NOMO-1 treated with DMSO at 0.1 percent for 48 hours (cell line): ENCODE results near the gene PPP3CB.
"Not testable (repeated sequence)": the region's sequence is repeated elsewhere in the genome, so short reads cannot be mapped to it uniquely, and the experiment has no call there.

ENCODE experiments used
- DNase-seq: peaks from one replicate; lab custom pipeline; 2025; ENCODE audit not compliant: unreplicated experiment; lab: John Stamatoyannopoulos, UW

PPP3CB gene

GRCh38 chr10:73416571-73416970 lies 79.3 kb downstream of the PPP3CB start:
- DNase-seq = no peak

- no peak for DNase-seq
Observed at GRCh38 chr10:73414230-73414945, 81.4 kb downstream of the PPP3CB start.

GRCh38 chr10:73413528-73414229 lies 82.1 kb downstream of the PPP3CB start, which contains the start of gene ANXA7:
Gene ANXA7 (minus strand): TSS chr10:73414058. CDS start chr10:73400856, 13,202 bp downstream.
- DNase-seq = peak; percentile 86

DNA sequence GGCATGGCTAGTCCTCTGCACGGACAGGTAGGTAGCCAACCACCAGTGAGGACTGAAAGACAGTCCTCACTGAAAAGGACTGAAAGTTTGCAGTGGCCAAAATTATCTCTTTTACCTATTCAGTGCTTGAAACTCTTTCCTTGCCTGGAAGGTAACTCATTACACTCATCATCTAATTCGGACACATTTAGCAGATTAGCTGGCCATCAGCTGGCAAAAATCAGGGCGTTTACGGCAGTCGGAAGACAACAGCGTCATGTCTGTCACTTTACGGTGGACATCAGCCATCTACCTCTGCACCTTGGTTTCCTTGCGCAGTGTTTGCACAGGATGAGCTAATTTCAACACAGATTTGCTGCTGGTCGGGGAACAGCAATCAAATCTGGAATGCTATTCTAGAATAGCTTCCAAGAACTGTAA lies 82.7 kb downstream of the PPP3CB start:
- peak; percentile 64 for DNase-seq

DNA sequence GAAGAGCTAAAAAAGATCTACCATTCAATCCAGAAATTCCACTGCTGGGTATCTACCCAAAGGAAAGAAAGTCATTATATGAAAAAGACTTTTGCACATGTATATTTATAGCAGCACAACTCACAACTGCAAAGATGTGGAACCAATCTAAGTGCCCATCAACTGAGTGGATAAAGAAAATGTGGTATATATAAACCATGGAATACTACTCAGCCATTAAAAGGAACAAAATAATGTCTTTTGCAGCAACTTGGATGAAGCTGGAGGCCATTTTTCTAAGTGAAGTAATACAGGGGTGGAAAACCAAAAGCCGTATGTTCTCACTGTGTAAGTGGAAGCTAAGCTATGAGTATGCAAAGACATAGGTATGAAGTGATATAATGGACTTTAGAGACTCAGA lies 84.9 kb downstream of the PPP3CB start:
- no peak for DNase-seq

DNA sequence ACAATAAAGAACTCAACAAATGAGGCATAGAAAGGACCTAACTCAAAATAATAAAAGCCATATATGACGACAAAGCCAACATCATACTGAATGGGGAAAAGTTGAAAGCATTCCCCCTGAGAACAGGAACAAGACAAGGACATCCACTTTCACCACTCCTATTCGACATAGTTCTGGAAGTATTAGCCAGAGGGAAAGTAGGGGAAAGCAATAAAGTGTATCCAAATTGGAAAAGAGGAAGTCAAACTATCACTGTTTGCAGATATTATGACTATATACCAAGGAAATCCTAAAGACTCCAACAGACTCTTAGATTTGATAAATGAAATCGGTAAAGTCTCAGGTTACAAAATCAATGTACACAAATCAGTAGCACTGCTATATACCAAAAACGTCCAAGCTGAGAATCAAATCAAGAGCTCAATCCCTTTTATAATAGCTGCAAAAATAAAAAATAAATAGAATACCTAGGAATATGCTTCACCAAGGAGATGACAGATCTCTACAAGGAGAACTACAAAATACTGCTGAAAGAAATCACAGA lies 86.8 kb downstream of the PPP3CB start:
- DNase-seq = no peak

GRCh38 chr10:73408061-73408460 lies 87.8 kb downstream of the PPP3CB start:
- no peak for DNase-seq

DNA sequence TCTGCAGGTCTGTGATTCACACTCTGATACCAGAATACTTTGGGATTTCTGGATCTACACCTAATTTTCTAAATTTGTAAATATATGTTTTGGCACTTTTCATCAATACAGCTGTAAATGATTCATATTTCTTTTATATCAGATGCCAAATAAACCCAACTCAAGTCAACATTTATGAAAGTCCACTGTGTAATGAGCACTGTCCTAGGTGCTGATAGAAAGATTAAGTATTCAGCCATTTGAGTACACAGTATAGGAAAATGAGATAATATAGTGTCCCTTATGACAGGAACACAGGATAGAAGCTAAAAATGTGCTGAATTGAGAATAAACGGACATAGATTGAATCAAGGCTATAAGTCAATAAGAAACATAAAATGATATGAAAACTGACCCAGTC lies 88.3 kb downstream of the PPP3CB start:
- no peak for DNase-seq

DNA sequence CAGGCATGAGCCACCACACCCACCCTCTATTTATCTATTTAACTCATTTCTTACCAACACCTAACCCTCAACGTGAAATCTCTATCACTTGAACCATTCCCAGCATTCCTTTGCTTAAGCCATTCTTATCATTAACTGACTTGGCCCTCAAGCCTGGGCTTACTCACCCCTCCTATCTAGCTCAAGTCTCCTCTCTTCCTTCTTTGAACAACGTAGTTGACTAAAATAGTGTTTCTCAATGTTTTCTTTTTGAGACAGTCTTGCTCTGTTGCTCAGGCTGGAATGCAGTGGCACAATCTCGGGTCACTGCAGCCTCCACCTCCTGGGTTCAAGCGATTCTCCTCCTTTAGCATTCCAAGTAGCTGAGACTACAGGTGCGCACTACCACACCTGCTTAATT lies 89.0 kb downstream of the PPP3CB start:
- DNase-seq = no peak

DNA sequence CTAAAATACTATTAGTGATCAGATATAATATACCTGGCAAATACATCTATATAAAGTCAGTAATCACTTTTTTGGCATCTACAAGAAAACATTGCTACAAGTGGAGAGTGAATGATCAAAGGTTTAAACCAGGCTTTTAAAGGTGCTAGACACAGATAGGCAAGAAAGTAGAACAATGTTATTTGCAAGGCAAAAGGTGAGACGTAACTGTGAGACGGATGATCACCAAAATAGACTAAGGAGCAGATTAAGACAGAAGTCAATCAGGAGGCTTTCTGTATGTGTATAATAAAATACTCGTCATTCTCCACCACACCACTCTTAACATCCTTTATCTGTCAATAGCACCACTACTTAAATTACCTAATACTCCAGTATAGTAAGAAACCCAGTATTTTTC lies 90.3 kb downstream of the PPP3CB start:
- DNase-seq = no peak

- no peak for DNase-seq
Observed at GRCh38 chr10:73404690-73405089, 91.1 kb downstream of the PPP3CB start.

GRCh38 chr10:73401636-73402035 lies 94.2 kb downstream of the PPP3CB start:
- DNase-seq = no peak

GRCh38 chr10:73399063-73399462 lies 96.8 kb downstream of the PPP3CB start:
- no peak for DNase-seq

DNA sequence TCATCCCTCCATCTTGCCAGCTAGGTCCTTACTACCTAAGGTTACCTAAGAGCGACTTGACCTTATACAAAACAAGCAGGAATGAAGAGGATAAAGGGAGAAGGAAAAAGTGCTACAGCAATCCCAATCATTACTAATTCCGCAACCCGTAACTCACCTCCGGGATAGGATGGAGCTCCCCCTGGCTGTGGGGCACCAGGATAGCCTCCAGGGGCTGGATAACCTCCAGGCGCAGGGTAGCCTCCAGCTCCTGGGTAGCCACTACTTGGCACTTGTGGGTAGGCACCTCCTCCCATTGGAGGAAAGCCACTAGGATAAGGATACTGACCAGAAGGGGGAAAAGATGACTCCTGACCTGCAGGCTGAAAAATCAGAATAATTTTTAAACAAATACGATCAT lies 97.8 kb downstream of the PPP3CB start:
- no peak for DNase-seq

DNA sequence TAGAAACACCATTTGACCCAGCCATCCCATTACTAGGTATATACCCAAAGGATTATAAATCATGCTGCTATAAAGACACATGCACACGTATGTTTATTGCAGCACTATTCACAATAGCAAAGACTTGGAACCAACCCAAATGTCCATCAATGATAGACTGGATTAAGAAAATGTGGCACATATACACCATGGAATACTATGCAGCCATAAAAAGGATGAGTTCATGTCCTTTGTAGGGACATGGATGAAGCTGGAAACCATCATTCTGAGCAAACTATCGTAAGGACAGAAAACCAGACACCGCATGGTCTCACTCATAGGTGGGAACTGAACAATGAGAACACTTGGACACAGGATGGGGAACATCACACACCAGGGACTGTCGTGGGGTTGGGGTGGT lies 101.5 kb downstream of the PPP3CB start:
- DNase-seq = not testable (repeated sequence)

DNA sequence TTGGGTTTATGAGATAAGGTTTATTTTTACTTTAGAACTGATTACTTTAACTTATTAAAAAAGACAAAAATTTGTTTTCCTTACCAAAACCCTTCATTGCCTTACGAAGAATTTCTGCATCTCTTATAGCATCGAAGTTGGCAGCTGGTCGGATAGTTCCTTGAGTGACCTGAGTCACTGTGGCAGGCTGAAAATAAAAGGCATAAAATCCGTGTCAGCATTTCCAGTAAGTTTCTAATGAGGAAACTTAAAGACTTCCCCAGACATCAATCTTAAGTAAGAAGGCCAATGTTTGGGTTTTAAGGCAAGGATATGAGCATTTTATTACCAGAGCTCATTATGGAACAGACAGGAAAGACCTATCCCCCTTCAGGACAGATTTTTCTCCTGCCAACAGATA lies 107.6 kb downstream of the PPP3CB start:
- no peak for DNase-seq

DNA sequence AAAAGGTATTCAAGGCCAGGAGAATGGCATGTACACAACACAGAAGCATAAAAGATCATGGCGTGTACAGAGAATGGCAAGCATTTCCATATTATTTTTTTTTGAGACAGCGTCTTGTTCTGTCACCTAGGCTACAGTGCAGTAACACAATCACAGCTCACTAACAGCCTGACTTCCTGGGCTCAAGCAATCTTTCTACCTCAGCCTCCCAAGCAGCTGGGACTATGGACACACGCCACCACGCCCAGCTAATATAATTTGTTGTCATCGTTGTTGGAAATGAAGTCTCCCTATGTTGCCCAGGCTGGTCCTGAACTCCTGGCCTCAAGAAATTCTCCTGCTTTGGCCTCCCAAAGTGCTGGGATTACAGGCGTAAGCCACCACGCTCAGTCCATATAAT lies 109.2 kb downstream of the PPP3CB start:
- no peak for DNase-seq
